Astrocyte (in vitro differentiated cells and primary cell): Measurements from ENCODE around the gene PTPRE.

Experiments
- EZH2 ChIP-seq: IDR thresholded peaks from 2 replicates; pipeline ENCODE4 v1.6.1; 2012; ENCODE audit warnings: mild to moderate bottlenecking, low read length, inconsistent platforms; ENCODE audit not compliant: insufficient read depth
- TF ChIP-seq, protein P1 (sequence below): IDR thresholded peaks from 2 replicates; pipeline ENCODE4 v1.5.1; 2011; ENCODE audit warnings: low read depth, mild to moderate bottlenecking, inconsistent platforms, low read length, moderate library complexity; ENCODE audit not compliant: insufficient read depth

DNA sequence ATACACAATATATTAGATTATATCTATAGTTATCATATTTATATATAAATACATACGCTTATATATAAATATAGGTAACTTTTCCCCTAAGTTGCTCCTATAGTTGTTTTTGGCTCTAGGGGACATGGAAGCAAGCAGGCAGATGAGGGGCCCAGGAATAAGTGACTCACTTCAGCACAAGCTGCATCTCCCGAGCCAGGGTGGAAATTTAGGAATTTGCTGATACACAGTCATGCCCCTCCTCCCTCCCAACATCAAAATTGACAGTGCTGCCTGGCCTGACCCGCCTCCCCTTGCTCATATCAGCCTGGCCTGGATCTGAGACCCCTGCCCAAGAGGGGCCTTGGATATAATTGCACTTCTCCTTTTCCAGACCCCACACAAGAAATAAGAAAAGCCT is 185.6 kb downstream of the PTPRE start:
- TF ChIP-seq, protein P1, sequence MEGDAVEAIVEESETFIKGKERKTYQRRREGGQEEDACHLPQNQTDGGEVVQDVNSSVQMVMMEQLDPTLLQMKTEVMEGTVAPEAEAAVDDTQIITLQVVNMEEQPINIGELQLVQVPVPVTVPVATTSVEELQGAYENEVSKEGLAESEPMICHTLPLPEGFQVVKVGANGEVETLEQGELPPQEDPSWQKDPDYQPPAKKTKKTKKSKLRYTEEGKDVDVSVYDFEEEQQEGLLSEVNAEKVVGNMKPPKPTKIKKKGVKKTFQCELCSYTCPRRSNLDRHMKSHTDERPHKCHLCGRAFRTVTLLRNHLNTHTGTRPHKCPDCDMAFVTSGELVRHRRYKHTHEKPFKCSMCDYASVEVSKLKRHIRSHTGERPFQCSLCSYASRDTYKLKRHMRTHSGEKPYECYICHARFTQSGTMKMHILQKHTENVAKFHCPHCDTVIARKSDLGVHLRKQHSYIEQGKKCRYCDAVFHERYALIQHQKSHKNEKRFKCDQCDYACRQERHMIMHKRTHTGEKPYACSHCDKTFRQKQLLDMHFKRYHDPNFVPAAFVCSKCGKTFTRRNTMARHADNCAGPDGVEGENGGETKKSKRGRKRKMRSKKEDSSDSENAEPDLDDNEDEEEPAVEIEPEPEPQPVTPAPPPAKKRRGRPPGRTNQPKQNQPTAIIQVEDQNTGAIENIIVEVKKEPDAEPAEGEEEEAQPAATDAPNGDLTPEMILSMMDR = no peak
- no peak for TF ChIP-seq EZH2
